Inflammatory macrophage (primary cell): ENCODE data around the gene ZG16.

Experiments
- DNase-seq, 2 donors: peaks; one replicate each; pipeline ENCODE4 v3.0.0-alpha.2; 2020 to 2022

The ZG16 gene

DNA sequence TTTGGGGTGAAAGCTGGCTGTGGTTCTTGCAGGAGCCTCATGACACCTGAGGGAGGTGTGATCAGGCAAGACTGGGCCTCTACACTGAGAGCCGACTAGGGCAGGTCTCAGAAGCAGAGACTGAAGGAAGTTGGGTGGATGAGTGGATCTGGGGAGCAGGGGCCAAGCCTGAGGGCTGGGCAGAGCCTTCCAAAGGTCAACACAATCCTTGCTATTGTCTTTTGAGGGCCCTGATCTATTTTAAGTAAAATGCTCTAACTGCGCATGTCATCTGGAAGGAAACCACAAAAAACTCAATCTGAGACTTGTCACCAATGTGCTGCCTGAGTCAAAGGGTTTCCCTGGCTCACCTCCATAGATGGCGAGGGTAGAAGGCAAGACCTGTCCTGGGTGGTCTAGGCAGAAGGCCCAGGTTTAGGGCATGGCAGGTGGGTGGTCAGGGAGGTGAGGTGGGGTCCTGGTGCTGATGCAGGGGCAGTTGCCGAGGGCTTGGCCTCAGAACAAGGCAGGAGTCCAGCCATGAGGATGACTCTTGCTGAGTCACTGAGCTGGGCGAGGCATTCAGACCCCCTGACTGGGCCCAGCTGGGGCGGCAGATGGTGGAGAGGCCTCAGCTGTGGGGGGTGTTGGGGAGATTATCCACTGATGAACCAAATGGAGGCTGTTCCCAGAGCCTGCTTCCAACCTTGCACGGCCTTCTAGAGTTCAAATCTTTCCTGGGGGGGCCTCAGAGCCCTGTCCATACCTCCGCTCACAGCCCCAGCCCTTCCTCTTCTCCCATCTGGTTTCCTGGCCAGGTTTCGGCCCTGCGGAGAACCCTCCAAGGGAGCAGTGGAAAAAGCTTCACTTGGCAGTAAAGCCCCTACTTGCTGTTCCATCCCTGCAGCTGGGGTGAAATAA lies 47.3 kb downstream of the ZG16 start:
- DNase-seq = no peak

GRCh38 chr16:29826342-29826695 lies 48.3 kb downstream of the ZG16 start:
- no peak for DNase-seq

DNA sequence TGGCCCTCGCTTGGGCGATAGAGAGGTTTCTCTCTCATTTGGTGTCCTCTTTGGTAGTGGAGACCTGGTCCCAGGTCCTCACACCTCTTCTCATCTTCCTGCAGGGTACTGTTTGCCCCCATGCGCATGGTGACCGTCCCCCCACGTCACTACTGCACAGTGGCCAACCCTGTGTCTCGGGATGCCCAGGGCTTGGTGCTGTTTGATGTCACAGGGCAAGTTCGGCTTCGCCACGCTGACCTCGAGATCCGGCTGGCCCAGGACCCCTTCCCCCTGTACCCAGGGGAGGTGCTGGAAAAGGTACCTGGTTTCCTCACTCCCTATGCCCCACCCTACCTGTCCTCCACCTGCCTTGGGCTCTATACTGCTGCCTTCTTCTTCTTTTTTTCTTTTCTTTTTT lies 52.7 kb downstream of the ZG16 start:
- no peak for DNase-seq

GRCh38 chr16:29831490-29831889 lies 53.4 kb downstream of the ZG16 start:
- DNase-seq = no peak
